OCI-LY7 (cell line): Measurements from ENCODE around the gene GOLT1A.
"Not testable (repeated sequence)": the region's sequence is repeated elsewhere in the genome, so short reads cannot be mapped to it uniquely, and the experiment has no call there.

Source experiments
- CTCF ChIP-seq: fragments of 200-600 bp; sonication (generic); conservative IDR thresholded peaks from 2 replicates; pipeline ENCODE4 v1.5.1; 2014; ENCODE audit warnings: mild to moderate bottlenecking, antibody characterized with exemption, low read length, moderate library complexity, mixed read lengths
- EZH2phosphoT487 ChIP-seq: fragments of 200-600 bp; sonication (generic); IDR thresholded peaks from 2 replicates; pipeline ENCODE4 v1.6.1; 2018; ENCODE audit warnings: low read depth, borderline replicate concordance, mild to moderate bottlenecking, mixed run types, antibody characterized with exemption, low read length, moderate library complexity, mixed read lengths

- TF ChIP-seq CTCF, EZH2phosphoT487: not testable (repeated sequence)
These were observed 25.6 kb upstream of the GOLT1A start for GRCh38 chr1:204239401-204239800.
